MM.1S (cell line): Measurements from ENCODE around the gene BRD9.
"Not testable (repeated sequence)": the region's sequence is repeated elsewhere in the genome, so short reads cannot be mapped to it uniquely, and the experiment has no call there.

ENCODE experiments used
- DNase-seq: peaks from one replicate; pipeline ENCODE4 v3.0.0-alpha.2; 2015
- H2AFZ ChIP-seq: fragments of 300-600 bp; sonication (generic); 2 replicates; pipeline ENCODE4 v1.6.0; 2016; ENCODE audit warnings: antibody characterized with exemption, low read length
- H3F3A ChIP-seq: fragments of 300-600 bp; sonication (generic); 2 replicates; pipeline ENCODE4 v1.6.1; 2016; ENCODE audit warnings: mild to moderate bottlenecking, antibody characterized with exemption, low read length, moderate library complexity, mixed read lengths; ENCODE audit not compliant: insufficient read depth
- H3K27ac ChIP-seq: fragments of 300-600 bp; sonication (generic); 2 replicates; pipeline ENCODE4 v1.5.1; 2016; ENCODE audit warnings: mild to moderate bottlenecking, low read length
- H3K27me3 ChIP-seq: fragments of 300-600 bp; sonication (generic); replicated peaks from 2 replicates; pipeline ENCODE4 v1.6.0; 2016; ENCODE audit warnings: low read length; ENCODE audit not compliant: insufficient read depth
- H3K36me3 ChIP-seq: fragments of 300-600 bp; sonication (generic); replicated peaks from 2 replicates; pipeline ENCODE4 v1.6.1; 2016; ENCODE audit warnings: mild to moderate bottlenecking, low read length, mixed read lengths; ENCODE audit not compliant: insufficient read depth
- H3K4me1 ChIP-seq: fragments of 300-600 bp; sonication (generic); 2 replicates; pipeline ENCODE4 v1.6.1; 2016; ENCODE audit warnings: low read length, mixed read lengths
- H3K4me2 ChIP-seq: fragments of 300-600 bp; sonication (generic); 2 replicates; pipeline ENCODE4 v1.6.0; 2016; ENCODE audit warnings: low read depth, low read length
- H3K4me3 ChIP-seq: fragments of 300-600 bp; sonication (generic); 2 replicates; pipeline ENCODE4 v1.5.1; 2016; ENCODE audit warnings: low read length, mixed read lengths
- H3K79me2 ChIP-seq: fragments of 300-600 bp; sonication (generic); 2 replicates; pipeline ENCODE4 v1.6.1; 2016; ENCODE audit warnings: mixed run types, low read length, mixed read lengths
- H3K9ac ChIP-seq: fragments of 300-600 bp; sonication (generic); 2 replicates; pipeline ENCODE4 v1.6.1; 2016; ENCODE audit warnings: low read length, mixed read lengths
- H3K9me2 ChIP-seq: fragments of 300-600 bp; sonication (generic); replicated peaks from 2 replicates; pipeline ENCODE4 v1.6.1; 2016; ENCODE audit warnings: mild to moderate bottlenecking, low read length, mixed read lengths; ENCODE audit not compliant: insufficient read depth
- H3K9me3 ChIP-seq: fragments of 300-600 bp; sonication (generic); replicated peaks from 2 replicates; pipeline ENCODE4 v1.6.1; 2016; ENCODE audit warnings: mild to moderate bottlenecking, low read length, mixed read lengths; ENCODE audit not compliant: insufficient read depth
- H4K20me1 ChIP-seq: fragments of 300-600 bp; sonication (generic); 2 replicates; pipeline ENCODE4 v1.6.1; 2016; ENCODE audit warnings: mild to moderate bottlenecking, low read length, moderate library complexity, mixed read lengths; ENCODE audit not compliant: insufficient read depth

BRD9 gene

DNA sequence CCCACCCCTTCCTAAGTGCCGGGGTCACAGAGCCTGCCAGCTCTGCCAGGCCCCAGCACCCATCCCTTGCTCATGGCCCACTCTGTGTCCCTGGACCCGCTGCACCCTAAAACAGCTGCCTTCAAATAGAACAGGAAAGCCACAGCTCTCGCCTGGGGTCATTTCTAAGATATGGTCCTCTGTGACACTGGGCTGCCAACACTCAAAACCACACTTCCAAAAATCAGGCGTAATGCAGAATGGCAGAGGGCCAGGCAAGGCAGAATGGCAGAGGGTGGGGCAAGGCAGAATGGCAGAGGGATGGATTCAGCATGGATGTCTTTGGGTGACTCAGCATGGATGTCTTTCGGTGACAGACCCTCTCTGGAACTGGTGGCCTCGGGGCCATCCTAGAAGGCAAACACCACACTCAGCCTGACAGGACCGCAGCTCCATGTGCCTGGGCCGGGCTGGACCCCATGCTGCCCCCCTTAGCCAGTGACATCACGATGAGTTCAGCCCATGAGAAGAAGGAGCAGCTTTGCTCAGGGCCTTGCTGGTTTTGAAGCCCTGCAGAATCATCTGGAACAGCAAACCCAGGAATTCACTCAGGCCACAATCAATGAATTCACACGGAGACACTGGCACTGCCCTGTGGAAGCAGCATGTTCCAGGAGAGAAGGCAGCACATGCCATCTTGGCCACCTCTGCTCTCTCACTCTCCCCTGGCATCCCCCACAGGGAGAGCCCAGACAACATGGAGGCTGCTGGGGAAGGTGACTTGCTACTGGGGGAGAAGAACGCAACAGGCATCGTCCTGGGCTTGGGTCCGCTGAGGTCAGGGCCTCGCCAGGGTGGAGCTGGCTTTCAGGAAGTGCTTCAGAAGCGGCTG lies 50.8 kb downstream of the BRD9 start:
- not testable (repeated sequence) for H3F3A ChIP-seq, H3K9me2 ChIP-seq, H3K36me3 ChIP-seq, H3K4me1 ChIP-seq, DNase-seq, H3K9me3 ChIP-seq, H3K4me2 ChIP-seq, H4K20me1 ChIP-seq, H3K27me3 ChIP-seq, H3K9ac ChIP-seq, H3K27ac ChIP-seq, H3K79me2 ChIP-seq, H3K4me3 ChIP-seq, H2AFZ ChIP-seq

DNA sequence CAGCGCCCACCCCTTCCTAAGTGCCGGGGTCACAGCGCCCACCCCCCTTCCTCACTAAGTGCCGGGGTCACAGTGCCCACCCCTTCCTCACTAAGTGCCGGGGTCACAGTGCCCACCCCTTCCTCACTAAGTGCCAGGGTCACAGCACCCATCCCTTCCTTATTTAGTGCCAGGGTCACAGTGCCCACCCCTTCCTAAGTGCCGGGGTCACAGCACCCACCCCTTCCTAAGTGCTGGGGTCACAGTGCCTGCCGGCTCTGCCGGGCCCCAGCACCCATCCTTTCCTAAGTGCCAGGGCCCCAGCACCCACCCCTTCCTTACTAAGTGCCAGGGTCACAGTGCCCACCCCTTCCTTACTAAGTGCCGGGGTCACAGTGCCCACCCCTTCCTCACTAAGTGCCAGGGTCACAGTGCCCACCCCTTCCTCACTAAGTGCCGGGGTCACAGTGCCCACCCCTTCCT lies 51.6 kb downstream of the BRD9 start:
- not testable (repeated sequence) for H3K9me2 ChIP-seq, H4K20me1 ChIP-seq, H3K4me2 ChIP-seq, H3K79me2 ChIP-seq, H3K36me3 ChIP-seq, H3K4me1 ChIP-seq, H3K9ac ChIP-seq, H3F3A ChIP-seq, H3K27me3 ChIP-seq, H3K4me3 ChIP-seq, H3K9me3 ChIP-seq, H3K27ac ChIP-seq, H2AFZ ChIP-seq, DNase-seq

DNA sequence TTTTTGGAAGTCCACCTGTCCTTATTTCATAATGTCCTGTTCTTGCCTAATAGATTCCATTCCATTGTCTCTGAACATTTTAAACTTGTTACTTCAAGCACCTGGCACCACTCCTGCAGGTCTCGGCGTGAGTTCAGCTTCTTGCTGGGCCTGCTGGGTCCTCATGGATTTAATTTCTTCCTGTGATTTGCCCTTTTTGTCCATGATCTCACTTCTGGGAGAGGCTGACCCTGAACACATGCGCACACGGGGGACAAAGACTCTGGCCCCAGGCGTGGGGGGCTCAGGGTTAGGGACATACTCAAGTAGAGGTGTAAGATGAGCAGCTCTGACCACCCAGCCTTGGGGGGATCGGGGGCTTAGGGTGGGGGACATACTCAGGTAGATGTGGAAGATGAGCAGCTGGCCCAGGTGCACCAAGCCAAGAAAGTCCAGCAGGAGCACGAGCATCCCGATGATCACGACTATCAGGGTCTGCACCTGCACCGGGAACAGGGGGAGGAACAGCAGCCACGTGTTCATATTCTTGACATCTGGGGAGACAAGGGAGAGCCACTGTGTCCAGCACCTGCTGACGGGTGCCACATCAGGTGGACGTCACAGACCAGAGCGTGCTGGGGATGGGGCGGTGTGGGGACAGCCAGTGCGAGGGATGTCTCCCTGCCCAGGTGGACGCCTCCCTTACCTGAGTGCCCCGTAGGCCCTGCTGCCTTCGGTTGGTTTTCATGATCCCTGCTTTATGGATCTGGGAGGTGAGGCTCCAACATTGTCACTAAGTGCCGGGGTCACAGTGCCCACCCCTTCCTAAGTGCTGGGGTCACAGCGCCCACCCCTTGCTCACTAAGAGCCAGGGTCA lies 52.3 kb downstream of the BRD9 start:
- not testable (repeated sequence) for H3K27ac ChIP-seq, DNase-seq, H3K9me3 ChIP-seq, H2AFZ ChIP-seq, H3K4me1 ChIP-seq, H3K4me2 ChIP-seq, H3F3A ChIP-seq, H3K36me3 ChIP-seq, H3K4me3 ChIP-seq, H3K9me2 ChIP-seq, H4K20me1 ChIP-seq, H3K79me2 ChIP-seq, H3K9ac ChIP-seq, H3K27me3 ChIP-seq

DNA sequence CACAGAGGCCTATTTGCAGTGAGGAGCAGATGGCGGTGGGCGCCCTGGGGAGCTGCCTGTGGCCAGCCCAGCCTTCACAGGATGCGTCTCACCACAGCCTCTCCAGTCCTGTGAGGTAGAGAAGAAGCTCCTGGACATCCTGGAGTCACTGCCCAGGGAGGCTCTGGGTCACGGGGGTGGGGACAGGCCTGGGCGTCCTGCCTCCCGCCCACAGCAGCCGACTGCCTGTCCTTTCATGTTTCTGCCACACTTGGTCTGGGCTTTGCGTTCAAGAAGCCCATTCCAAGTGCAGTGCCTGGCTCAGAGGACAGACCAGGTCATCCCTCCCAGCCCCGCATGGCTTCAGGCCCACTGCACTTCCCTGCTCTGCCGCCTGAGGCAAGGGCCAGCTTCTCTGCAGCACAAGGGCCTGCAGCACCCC lies 54.2 kb downstream of the BRD9 start:
- not testable (repeated sequence) for H3K9me2 ChIP-seq

DNA sequence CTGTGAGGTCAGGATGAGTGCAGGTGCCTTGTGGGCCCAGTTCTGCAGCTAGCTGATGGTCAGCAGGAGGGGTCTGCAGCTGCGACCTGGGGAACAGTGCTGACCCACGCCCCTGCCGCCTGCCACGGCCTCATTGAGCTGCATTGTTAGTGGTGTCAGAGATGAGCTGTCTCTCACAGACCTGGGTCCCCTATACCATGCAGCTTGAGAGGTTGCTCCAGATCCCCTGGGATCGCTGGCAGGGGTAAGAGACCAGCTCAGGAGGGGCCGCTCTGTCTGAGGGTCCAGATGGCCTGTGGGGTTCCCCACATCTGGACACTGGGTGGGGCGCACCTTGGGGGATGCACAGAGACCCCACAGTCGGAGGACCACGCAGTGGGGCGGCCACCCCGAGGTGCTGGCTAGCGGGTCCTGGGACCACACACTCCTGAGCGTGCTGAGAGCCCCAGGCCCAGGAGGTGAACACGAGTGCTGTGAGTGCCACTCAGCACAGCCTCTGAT lies 54.9 kb downstream of the BRD9 start:
- not testable (repeated sequence) for H3K4me1 ChIP-seq, H3K4me3 ChIP-seq, H3K9ac ChIP-seq, H3K27me3 ChIP-seq, H3K9me3 ChIP-seq, H3K79me2 ChIP-seq, DNase-seq, H4K20me1 ChIP-seq, H3F3A ChIP-seq, H3K9me2 ChIP-seq, H3K4me2 ChIP-seq, H2AFZ ChIP-seq, H3K36me3 ChIP-seq, H3K27ac ChIP-seq

More for the DNA sequence above, 54.2 kb downstream of the BRD9 start:
- H4K20me1 ChIP-seq, H3K9me3 ChIP-seq, H3K27ac ChIP-seq, H3K4me1 ChIP-seq, H3K4me3 ChIP-seq, H3K36me3 ChIP-seq, H3K79me2 ChIP-seq, DNase-seq, H3K9ac ChIP-seq, H2AFZ ChIP-seq, H3K4me2 ChIP-seq, H3K27me3 ChIP-seq, H3F3A ChIP-seq: not testable (repeated sequence)

DNA sequence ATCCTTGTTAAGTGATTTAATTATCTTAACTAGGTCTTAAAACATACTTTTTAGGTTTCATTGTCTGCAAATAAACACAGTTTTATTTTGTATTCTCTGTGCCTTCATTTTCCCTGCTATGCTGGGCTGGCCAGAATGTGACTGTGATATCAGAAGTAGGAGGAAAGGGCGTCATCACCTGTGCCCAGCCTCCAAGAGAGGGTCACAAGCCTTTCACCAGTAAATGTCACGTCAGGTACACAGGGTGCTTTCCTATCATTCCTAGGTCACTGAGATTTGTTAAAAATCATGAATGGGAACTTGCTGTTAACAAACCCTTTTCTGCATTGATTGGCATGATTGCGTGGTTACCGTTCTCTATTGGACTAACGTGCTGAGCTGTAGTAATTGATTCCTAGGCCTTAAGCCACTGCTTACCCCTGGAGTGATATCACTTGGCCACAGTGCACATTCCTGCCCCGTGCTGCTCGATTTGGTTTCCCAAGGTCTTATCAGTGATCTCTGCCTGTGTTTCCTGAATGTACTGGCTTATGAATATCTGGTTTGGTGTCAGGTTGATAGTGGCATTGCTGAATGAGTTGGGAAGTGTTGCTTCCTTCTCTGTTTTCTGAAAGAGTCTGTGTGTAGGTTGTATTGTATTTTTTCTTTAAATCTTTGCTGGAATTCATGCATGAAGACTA lies 56.5 kb downstream of the BRD9 start:
- H3K4me3 ChIP-seq, H3K9me3 ChIP-seq, H3K27ac ChIP-seq, H3K9me2 ChIP-seq, H3K79me2 ChIP-seq, H3F3A ChIP-seq, DNase-seq, H3K9ac ChIP-seq, H3K36me3 ChIP-seq, H4K20me1 ChIP-seq, H3K27me3 ChIP-seq, H3K4me1 ChIP-seq, H2AFZ ChIP-seq, H3K4me2 ChIP-seq: not testable (repeated sequence)

DNA sequence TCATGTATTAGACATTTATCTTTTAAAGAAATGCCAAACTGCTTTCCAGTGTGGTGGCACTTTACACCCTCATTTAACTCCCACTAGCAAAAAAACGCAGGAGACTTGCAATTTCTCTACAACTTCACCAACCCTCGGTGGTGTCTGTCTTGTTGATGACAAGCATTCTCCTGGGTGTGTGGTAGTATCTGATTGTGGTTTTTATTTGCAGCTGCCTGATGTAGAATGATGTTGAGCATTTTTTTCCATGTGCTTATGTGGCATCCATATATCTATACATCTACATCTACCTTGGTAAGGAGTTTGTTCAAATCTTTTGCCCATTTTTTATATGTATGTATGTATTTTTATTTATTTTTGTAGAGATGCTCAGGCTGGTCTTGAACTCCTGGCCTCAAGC lies 58.6 kb downstream of the BRD9 start:
- H3K79me2 ChIP-seq, H3K9ac ChIP-seq, H3K27ac ChIP-seq, H3F3A ChIP-seq, H3K4me3 ChIP-seq, H2AFZ ChIP-seq, H3K9me3 ChIP-seq, H3K9me2 ChIP-seq, H3K27me3 ChIP-seq, H3K4me1 ChIP-seq, H3K4me2 ChIP-seq, H3K36me3 ChIP-seq, H4K20me1 ChIP-seq, DNase-seq: not testable (repeated sequence)
